Progenitor cell of endocrine pancreas (in vitro differentiated cells): ENCODE measurements around the gene SLC2A13. TPM values are rescaled to one million over a fixed set of nuclear protein-coding genes. Genes with fewer than 3 reads are reported as not detected.

Experiments used
- DNase-seq: peaks from one replicate; pipeline ENCODE4 v3.0.0; 2021; ENCODE audit warnings: low spot score; ENCODE audit not compliant: unreplicated experiment
- H3K27ac Mint-ChIP-seq: 2 replicates; pipeline ENCODE4 v1.8.0; 2021; ENCODE audit warnings: mild to moderate bottlenecking, moderate library complexity, mixed read lengths
- H3K27me3 Mint-ChIP-seq: 2 replicates; pipeline ENCODE4 v1.8.0; 2021; ENCODE audit warnings: mixed read lengths
- H3K36me3 Mint-ChIP-seq: 2 replicates; pipeline ENCODE4 v1.8.0; 2022; ENCODE audit warnings: mixed read lengths; ENCODE audit not compliant: insufficient read depth
- H3K4me1 Mint-ChIP-seq: 2 replicates; pipeline ENCODE4 v1.8.0; 2021; ENCODE audit warnings: low read depth, mixed read lengths
- H3K4me3 Mint-ChIP-seq: 2 replicates; pipeline ENCODE4 v1.8.0; 2021; ENCODE audit warnings: low read depth, mild to moderate bottlenecking, moderate library complexity, mixed read lengths
- H3K9me3 Mint-ChIP-seq: 2 replicates; pipeline ENCODE4 v1.8.0; 2021; ENCODE audit warnings: low read depth, mixed read lengths
- CTCF ChIP-seq: fragments of 200-600 bp; sonication (generic); IDR thresholded peaks from one replicate; pipeline ENCODE4 v1.5.0; 2021; ENCODE audit warnings: antibody characterized with exemption, mild to moderate bottlenecking; ENCODE audit not compliant: unreplicated experiment
- total RNA-seq: library from RNA; stranded (reverse); gene quantifications from 2 replicates; pipeline ENCODE4 v1.2.1, GENCODE V29; 2021

The SLC2A13 gene
- total RNA-seq, 1 donor from 2014 or later, result 7.4 TPM

DNA sequence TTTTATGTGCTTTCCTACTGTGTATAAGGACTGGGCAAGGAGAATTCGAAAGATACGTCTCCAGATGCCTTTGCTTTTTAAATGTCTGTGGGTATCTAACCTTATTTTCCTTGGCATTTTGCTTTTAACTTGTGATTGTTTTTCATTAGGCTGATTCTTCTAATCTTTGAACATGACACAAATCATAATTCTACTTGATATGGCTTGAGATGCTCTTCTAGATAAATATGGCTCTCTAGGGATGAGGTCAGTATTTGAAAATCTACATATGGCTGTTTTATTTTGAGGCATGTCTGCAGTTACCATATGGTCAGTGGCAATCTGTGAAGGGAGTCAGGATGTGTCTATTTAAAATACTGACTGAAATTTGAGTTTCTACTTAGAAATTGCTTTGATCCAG lies 139.2 kb downstream of the SLC2A13 start:
- Mint-ChIP-seq H3K27ac (no peak overlapping the region), H3K9me3 (peaks cover 8% of the 10 kb centered on the region), H3K4me3 (no peak overlapping the region), H3K4me1 (no peaks in the 10 kb centered on the region), H3K27me3 (no peaks in the 10 kb centered on the region), H3K36me3 (peaks cover 4% of the 10 kb centered on the region)
- DNase-seq, result no peak
- TF ChIP-seq CTCF, result no peak

- Mint-ChIP-seq H3K36me3 (peaks cover 4% of the 10 kb centered on the region), H3K4me1 (no peaks in the 10 kb centered on the region), H3K27ac (peak overlapping the region; percentile 56), H3K27me3 (no peaks in the 10 kb centered on the region), H3K4me3 (no peak overlapping the region), H3K9me3 (peaks cover 8% of the 10 kb centered on the region)
- no peak for DNase-seq
- no peak for TF ChIP-seq CTCF
Measured at GRCh38 chr12:39966256-39966655, 139.6 kb downstream of the SLC2A13 start.

DNA sequence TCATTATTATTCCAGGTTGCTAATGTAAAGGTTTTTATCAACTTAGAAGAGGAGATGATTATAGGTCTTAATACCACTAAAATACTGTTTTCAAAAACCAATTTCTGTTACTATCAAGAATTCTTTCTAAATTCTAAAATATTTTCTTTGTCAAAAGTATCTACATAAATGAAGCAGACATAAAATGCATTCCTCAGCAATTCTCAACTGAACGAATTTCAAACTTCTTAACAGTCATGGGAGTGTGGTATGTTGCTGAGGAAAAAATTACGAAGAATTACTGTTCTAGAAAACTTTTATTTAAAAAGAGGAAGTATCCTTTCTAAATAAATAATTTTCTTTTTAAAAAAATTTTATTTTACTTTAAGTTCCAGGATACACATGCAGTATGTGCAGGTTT lies 146.4 kb downstream of the SLC2A13 start:
- no peak for DNase-seq
- Mint-ChIP-seq H3K36me3 (no peaks in the 10 kb centered on the region), H3K27ac (no peak overlapping the region), H3K27me3 (no peaks in the 10 kb centered on the region), H3K4me3 (no peak overlapping the region), H3K9me3 (no peaks in the 10 kb centered on the region), H3K4me1 (no peaks in the 10 kb centered on the region)
- TF ChIP-seq CTCF, result no peak

- H3K27ac Mint-ChIP-seq, result no peak overlapping the region
- DNase-seq, result no peak
- H3K4me1 Mint-ChIP-seq, result no peaks in the 10 kb centered on the region
- no peaks in the 10 kb centered on the region for H3K36me3 Mint-ChIP-seq
- no peak for TF ChIP-seq CTCF
- no peaks in the 10 kb centered on the region for H3K9me3 Mint-ChIP-seq
- no peaks in the 10 kb centered on the region for H3K27me3 Mint-ChIP-seq
- no peak overlapping the region for H3K4me3 Mint-ChIP-seq
Measured at GRCh38 chr12:39959031-39959430, 146.8 kb downstream of the SLC2A13 start.

DNA sequence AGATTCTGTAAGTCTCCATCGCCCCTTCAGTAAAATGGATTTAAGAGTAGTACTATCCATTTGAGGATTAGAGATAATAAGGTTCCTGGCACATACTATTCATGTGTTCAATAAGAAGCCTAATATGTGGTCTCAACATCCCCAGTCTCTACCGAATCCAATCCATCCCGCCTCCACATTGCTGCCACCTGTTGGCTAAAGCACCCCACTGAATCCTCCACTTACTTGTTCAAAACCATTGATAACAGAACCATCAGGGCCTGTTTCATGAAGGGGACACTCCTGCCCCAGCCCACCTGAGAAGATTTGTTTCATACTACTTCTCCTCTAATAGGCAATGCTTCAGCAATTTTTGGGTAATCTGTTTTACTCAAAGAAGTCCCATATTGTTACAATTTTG lies 147.5 kb downstream of the SLC2A13 start:
- DNase-seq, result no peak
- H3K4me3 Mint-ChIP-seq, result no peak overlapping the region
- H3K27me3 Mint-ChIP-seq, result no peaks in the 10 kb centered on the region
- H3K27ac Mint-ChIP-seq, result no peak overlapping the region
- no peak for TF ChIP-seq CTCF
- no peaks in the 10 kb centered on the region for H3K4me1 Mint-ChIP-seq
- no peaks in the 10 kb centered on the region for H3K9me3 Mint-ChIP-seq
- no peaks in the 10 kb centered on the region for H3K36me3 Mint-ChIP-seq
